Cerebellar nuclear complex (tissue), 1 donor: ENCODE measurements around the gene HMGCL.
"Not testable (repeated sequence)": the region's sequence is repeated elsewhere in the genome, so short reads cannot be mapped to it uniquely, and the experiment has no call there.

Experiments
- DNase-seq, 2 experiments: peaks; one replicate each; lab custom pipeline; 2025; lab: John Stamatoyannopoulos, UW

The HMGCL gene

DNA sequence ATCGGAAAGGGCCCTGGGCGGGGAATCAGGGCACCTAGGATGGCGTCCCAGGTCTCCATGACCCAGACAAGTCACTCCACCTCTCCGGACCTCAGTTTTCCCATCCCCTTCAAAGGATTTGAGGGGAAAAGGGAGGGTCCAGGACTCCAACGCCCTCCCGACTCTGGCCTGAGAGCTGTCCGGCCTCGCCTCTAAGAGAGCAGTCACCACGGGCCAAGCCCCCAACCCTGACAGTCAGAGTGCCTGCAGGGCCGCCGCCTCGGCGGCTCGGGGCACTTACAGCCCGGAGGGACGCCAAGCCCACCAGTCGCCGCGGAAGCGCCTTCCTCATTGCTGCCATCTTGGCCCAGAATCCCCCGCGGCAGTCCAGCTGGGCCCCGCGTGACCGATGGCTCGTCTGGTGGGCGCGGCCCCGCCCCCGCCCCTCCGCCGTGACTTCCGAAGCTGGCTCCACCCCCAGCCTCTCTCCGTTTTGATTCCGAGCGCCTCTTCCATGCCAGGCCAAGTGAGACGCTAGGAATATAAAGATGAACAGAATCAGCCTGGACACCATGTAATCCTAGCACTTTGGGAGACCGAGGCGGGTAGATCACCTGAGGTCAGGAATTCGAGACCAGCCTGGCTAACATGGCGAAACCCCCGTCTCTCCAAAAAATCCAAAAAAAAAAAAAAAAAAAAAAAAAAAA is at the start of gene HMGCL:
Gene HMGCL (minus strand): TSS at position 354 of the 686 bp plus-strand sequence. CDS start 14 bp downstream, at position 340.
- DNase-seq = peak in 1 of 2 experiments; percentile 56

DNA sequence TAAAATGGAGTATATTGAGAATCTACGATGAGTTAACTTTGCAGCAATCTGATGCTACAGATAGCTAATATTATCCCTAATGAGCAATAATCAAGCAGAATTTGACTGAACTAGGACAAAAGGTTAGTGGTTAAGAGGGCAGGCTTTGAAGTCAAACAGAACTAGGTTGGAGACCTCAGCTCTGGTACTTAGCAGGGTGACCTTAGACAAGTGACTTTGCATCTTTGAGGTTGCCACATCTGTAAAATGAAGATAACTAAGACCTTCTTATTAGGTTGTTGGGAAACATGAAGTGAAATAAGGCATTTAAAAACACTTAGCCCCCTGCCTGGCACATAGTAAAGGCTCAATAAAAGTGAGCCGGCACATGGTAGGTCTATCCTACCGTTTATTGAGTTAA is 47.2 kb upstream of the HMGCL start:
- no peak for DNase-seq

DNA sequence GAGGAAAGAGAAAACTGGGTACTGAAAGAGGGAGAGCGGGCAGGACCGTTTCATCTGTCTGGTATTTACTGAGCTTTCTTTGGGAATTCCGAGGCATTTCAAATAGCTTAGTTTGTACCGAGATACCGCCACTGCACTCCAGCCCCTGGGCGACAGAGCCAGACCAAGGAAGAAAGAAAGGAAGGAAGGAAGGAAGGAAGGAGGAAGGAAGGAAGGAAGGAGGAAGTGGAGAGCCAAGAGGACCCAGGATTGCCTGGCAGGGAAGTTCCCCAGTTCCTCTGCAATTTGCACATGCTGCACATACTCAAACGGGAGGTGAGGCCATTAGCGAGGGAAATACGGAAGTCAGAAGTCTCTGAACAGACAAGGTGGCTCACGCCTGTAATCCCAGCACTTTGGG is 43.8 kb upstream of the HMGCL start:
- DNase-seq = no peak

DNA sequence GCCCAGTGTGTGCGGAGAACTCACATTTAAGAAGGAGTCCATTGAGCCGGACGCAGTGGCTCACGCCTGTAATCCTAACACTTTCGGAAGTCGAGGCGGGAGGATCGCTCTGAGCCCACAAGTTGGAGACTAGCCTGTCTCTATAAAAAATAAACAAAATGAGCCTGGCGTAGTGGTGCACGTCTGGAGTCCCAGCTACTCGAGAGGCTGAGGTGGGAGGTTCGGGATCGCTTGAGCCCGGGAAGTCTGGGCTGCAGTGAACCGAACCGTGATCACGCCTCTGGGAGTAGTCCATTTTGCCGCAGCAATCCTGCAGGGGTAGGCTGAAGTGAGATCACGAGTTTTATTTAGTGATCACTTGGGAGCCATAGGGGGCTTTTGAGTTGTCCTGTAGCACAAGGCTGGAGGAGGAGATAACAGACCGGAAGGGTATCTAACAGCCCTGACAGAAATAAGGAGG is 43.4 kb upstream of the HMGCL start:
- DNase-seq = peak in 1 of 2 experiments; percentile 22

DNA sequence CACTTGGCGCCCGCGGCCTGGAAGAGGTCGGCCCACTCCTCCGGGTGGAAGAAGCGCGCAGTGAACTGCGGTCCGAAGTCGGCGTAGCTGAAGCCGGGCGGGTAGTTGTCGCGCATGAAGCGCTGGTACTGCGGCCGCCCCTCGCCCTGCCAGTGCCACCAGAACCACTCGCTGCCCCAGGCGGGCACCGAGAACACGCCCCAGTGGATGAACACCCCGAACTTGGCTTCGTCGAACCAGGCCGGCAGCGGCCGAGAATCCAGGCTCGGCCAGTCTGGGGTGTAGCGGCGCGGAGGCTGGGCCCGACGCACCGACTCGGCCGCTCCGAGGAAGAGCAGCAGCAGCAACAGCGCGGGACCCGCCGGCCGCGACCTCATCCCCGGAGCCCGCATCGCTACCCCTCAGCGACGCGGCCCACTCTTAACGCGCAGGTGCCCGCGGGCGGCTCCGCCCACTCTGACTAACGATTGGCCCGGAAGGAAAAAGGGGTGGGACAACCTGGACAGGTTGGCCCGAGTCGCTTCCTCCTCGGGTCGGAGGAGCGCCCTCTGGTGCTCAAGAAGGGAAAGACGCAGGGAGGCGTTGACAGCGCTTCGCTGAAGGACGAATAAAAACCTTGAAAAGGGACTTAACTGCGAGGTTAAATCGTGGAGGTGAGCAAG is 42.8 kb upstream of the HMGCL start, which contains the start of gene FUCA1:
Gene FUCA1 (minus strand): TSS at position 396 of the 662 bp plus-strand sequence. CDS start 4 bp downstream, at position 392.
- DNase-seq = peak; percentile 78 to 87

DNA sequence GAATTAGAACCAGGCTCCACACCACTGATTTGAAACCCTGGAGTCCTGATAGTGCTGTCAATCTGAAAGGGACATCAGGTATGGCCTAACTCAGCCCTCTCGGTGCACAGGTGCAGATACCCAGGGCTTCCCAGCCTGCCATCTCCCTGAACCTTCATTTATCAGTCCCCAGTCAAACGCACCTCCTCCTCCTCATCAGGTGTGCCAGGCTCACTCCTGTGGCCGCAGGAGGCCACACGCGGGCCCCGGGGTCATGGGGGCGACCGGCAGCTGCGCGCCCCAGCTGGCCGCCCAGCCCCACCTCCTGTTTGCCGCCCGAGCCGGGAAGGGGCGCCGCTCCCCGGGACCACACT is 42.3 kb upstream of the HMGCL start:
- no peak for DNase-seq

DNA sequence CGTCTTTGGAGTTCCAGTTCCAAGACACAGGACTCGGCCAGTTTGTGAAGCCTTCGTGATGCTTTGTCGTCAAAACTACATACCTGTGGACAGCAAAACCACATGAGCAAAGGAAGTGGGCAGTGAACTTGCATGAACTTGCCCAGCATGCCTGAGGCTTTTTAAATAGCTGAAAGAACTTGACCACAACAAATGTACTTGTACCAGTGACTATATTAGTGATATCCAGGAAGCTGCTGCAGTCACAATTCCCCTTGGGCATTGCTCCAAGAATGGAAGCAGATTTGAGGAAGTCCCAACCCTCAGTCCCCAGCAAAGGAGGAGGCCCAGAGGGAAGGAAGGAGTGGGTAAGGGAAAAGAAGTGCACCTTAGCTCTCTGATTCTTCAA is 40.3 kb upstream of the HMGCL start:
- DNase-seq = no peak

DNA sequence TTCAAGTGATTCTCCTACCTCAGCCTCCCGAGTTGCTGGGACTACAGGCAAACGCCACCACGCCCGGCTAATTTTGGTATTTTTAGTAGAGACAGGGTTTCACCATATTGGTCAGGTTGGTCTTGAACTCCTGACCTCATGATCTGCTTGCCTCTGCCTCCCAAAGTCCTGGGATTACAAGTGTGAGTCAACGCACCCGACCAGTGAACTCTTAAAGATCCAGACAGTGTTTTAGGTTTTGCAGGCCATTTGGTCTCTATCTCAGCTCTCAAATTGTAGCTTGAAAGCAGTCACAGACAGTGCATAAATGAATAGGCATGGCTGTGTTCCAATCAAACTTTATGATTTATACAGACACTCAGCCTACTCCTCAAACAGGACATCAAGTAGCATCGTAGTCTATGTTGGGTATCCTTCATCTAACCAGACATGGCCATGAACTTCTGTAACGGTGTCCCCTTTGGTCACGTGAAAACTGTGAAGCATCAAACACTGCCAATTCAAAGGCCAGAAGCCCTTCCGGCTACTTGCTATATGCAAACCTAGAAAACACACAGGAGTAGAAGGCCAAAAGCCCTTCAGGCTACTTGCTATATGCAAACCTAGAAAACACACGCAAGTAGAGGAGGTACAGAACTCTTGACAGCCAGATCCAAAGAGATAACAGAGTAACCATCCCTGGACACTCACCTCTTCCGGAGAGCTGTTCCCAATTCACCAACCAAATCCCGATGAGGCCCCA is 39.7 kb upstream of the HMGCL start:
- no peak for DNase-seq

DNA sequence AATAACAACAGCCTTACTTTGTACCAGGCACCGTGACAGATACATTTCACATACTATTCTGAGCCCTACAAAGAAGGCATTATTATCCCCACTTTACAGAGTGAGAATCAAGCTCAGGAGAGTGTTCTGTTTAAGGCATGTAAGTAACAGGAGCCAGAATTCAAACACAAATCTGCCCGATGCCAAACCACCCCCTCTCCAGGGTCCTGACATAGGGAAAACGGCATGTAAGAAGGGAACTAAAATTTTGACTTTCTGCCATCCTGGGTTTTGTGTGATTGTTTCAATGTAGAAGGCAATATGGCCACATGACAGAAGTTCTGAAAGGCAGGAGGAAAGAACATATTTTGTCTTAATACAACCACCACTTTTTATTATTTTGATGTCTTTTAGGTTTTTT is 37.4 kb upstream of the HMGCL start:
- no peak for DNase-seq

DNA sequence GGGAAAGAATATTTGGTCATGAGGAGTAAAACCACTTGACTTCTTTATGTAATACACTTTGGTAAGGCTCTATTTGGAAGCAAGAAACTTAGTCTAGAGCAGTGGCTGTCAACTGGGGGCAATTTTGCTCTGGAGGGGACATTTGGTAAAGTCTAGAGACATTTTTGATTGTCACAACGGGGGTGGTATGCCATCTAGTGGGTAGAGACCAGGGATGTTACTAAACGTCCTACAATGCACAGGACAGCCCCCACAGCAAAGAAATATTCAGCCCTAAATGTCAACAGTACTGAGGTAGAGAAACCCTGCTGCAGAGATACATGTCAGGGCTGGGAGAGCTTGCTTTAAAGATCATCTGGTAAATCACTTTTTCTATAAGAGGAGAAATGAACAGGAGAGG is 29.3 kb upstream of the HMGCL start:
- no peak for DNase-seq

DNA sequence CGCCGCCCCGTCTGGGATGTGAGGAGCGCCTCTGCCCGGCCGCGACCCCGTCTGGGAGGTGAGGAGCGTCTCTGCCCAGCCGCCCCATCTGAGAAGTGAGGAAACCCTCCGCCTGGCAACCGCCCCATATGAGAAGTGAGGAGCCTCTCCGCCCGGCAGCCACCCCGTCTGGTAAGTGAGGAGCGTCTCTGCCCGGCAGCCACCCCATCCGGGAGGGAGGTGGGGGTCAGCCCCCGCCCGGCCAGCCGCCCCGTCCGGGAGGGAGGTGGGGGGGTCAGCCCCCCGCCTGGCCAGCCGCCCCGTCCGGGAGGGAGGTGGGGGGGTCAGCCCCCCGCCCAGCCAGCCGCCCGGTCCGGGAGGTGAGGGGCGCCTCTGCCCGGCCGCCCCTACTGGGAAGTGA is 27.9 kb upstream of the HMGCL start:
- DNase-seq = not testable (repeated sequence)

DNA sequence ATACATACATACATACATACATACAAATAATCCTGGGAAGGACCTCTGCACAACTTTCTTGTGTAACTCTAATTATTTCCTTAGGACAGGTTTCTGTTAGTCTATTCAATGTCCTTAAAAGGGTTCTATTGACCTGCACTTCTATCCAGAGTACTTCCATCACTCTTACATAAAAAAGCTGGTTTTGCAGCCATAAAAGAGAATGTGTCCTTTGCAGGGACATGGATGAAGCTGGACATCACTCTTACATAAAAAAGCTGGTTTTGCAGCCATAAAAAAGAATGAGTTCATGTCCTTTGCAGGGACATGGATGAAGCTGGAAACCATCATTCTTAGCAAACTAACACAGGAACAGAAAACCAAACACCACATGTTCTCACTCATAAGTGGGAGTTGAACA is 26.2 kb upstream of the HMGCL start:
- not testable (repeated sequence) for DNase-seq

DNA sequence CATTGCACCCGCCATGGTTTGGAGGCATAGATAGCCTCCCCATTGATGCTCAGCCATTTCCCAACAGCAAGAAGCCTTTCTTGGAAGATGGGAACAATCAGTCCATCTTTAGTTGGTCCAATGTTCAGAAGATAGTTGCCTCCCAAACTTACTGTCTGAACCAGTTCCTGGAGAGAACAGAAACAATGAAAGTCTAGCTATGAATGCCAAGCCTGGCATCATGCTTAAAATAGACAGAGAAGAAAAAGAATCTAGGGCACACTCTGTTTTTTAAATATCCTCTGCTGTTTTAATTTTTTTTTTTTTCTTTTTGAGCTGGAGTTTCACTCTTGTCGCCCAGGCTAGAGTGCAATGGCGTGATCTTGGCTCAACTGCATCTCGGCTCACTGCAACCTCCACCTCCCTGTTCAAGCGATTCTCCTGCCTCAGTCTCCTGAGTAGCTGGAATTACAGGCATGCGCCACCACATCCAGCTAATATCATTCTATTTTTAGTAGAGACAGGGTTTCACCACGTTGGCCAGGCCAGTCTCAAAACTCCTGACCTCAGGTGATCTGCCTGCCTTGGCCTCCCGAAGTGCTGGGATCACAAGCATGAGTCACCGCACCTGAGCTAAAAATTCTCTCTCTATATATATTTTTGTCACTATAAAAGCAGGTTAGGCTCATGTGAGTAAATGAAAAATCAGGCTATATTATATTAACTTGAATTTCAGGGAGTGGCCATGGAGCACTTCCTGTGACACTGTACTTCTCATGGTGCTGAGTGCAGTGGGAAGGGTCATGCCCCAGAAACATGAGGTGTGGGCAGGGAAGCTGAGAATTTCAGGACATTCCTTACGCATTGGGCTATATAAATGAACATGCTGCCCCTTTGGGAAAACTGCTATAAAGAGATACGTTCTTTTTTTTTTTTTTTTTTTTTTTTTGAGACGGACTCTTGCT is 23.7 kb upstream of the HMGCL start:
- DNase-seq = no peak

DNA sequence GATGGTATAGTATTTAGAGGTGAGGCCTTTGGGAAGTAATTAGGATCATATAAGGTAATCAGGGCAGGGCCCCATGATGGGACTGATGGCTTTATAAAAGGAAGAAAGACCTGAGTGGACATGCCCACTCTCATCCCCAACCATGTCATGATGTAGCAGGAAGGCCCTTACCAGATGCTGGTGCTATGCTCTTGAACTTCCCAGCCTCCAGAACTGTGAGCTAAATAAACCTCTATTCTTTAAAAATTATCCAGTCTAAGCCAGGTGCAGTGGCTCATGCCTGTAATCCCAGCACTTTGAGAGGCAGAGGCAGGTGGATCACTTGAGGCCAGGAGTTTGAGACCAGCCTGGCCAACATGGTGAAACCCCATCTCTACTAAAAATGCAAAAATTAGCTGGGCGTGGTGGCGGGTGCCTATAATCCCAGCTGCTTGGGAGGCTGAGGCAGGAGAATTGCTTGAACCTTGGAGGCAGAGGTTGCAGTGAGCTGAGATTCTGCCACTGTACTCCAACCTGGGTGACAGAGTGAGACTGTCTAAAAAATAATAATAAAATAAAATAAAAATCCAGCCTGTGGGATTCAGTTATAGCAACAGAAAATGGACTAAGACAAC is 22.4 kb upstream of the HMGCL start:
- DNase-seq = not testable (repeated sequence)

DNA sequence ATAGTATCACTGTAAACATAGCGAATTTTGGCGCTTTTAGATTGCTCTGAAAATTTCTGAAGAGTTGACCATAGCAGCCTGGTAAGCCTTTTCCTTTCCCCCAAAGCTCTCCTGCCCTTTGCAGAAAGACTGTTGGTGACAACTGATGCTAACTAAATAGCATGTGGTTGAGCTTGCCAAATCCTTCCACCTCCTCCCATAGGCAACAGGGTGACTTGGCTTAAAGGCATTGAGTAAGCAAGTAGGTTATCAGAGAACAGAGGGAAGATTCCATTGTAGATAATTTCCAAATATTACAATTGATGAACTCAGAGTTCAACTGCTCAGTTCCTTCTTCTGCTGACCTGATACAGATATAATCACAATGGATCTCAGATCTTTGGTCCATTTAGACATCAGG is 19.9 kb upstream of the HMGCL start:
- no peak for DNase-seq

DNA sequence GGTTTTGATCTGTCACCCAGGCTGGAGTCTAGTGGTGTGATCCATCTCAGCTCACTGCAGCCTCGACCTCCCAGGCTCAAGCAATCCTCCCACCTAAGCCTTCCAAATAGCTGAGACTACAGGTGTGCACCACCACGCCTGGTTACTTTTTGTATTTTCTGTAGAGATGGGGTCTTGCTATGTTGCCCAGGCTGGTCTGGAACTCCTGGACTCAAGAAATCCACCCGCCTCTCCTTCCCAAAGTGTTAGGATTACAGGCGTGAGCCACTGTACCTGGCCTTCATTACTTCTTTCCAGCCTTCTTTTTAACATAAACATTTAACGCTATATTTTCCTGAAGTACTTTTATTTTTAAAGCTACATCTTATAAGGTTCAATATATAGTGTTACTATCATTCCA is 18.4 kb upstream of the HMGCL start:
- DNase-seq = no peak

DNA sequence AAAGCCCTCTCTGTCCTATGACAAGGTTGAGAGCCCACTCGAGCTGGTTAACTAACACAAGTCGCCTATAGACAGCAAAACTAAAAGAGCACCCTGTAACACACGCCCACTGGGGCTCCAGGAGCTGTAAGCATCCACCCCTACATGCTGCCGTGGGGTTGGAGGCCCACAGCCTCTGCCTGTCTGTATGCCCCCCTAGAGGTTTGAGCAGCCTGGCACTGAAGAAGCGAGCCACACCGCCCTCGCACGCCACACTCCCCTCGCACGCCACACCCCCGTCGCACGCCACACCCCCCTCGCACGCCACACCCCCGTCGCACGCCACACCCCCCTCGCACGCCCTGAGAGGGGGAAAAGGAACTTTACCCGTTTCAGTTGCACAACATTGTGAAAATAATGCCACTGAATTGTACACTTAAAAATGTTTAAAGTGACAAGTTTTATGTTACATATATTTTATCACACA is 13.2 kb upstream of the HMGCL start:
- no peak for DNase-seq

DNA sequence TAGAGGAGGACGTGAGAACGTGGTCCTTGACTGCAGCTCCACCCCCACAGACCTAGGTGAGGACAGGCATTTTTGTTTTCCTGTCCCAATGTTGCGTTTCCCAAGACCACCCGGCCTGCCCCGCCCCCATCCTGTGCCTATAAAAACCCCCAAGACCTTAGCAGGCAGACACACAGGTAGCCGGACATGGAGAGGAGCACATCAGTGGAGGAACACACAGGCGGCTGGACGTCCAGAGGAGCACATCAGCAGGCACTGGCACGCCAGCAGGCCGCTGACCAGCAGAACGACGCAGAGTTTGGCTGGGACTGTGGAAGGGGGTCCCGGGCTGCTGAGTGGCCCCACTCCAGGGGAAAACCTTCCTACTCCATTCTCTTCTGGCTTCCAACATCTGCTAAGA is 12.7 kb upstream of the HMGCL start:
- no peak for DNase-seq

DNA sequence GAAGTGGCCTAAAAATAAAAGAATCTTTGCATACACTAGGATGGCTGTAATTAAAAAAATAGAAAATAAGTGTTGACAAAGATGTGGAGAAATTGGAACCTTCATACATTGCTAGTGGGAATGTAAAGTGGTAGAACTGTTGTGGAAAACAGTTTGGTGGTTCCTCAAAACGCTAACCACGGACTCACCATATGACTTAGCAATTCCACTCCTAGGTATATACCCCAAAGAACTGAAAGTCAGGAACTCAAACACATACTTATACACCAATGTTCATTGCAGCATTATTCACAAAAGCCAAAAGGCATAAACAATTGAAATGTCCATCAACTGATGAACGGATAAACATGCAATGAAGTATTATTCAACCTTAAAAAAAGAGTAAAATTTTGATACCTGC is 10.8 kb upstream of the HMGCL start:
- DNase-seq = no peak

DNA sequence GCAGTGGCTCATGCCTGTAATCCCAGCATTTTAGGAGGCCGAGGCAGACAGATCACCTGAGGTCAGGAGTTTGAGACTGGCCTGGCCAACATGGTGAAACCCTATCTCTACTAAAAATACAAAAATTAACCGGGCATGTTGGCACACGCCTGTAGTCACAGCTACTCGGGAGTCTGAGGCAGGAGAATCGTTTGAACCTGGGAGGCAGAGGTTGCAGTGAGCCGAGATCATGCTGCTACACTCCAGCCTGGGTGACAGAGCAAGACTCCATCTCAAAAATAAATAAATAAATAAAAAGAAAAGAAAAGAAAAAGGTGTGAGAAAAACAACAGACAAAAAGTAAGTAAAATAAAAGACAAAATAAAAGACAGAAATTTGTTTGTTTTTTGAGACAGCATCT is 8.9 kb upstream of the HMGCL start:
- DNase-seq = not testable (repeated sequence)

DNA sequence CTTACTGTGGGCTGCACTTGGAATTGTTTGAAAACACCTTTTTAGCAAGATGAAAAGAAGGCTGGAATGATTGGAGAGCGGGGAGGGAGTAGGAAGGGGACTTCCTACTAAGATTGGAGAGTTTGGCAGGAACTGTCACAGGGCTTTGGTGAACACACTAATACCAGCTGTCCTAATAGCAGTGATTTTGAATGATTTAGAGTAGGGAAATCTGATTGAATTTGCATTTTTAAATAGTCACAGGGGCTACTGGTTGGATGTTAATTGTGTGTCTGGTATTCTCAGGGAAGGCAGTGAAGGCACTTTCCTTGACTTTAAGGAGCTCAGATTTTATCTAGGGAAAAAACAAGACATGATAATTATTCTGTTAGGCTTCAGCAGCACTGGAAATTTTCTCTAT is 2.5 kb upstream of the HMGCL start:
- DNase-seq = no peak
